A549 (cell line): ENCODE results near the gene MFSD2B. TPM values are rescaled to one million over a fixed set of nuclear protein-coding genes. Genes with fewer than 3 reads are reported as not detected.
A peak's percentile ranks its signal among the peaks of the same experiment; 100 is the strongest.

Experiments
- ATAC-seq, 2 experiments: fragments of 200-7000 bp in 1 of 2; fragments of >200 bp in 1 of 2; cut with Nextera tagmentation in 1 of 2; cut with Tn5 transposase in 1 of 2; 3 replicates each; pipeline versions ENCODE4 v1.8.0 to v1.9.1; 2018 to 2020; ENCODE audit warnings: mild to moderate bottlenecking in 1 of 2, moderate library complexity in 1 of 2
- CTCF ChIA-PET: fragments of 300-600 bp; sonication (Branson Sonifier 250); formaldehyde crosslinking; extraction: SDS; loops from one replicate; lab custom pipeline; 2021; ENCODE audit warnings: antibody characterized with exemption, inconsistent platforms; lab: Yijun Ruan, JAX
- POLR2A ChIA-PET: fragments of 350-600 bp; formaldehyde crosslinking; extraction: SDS; loops from one replicate; lab custom pipeline; 2021; ENCODE audit warnings: antibody characterized with exemption, inconsistent platforms; lab: Yijun Ruan, JAX
- DNase-seq, 2 experiments: peaks; one replicate each; pipeline versions ENCODE4 v3.0.0 to v3.0.0-alpha.2; 2011 to 2016; ENCODE audit warnings: low read depth in 1 of 2, low spot score in 1 of 2
- FAIRE-seq: peaks from 2 replicates; lab custom pipeline; 2011; peaks lifted over from hg19 to GRCh38; lab: Jason Lieb, UNC
- H3K27ac ChIP-seq, 2 experiments: fragments of >200 bp; sonication (Bioruptor Twin); formaldehyde crosslinking; 3 replicates each; pipeline ENCODE4 v1.5.1; 2016 to 2017
- H3K4me1 ChIP-seq: fragments of >200 bp; sonication (Bioruptor Twin); formaldehyde crosslinking; 3 replicates; pipeline ENCODE4 v1.6.1; 2016
- H3K4me2 ChIP-seq: fragments of >200 bp; sonication (Bioruptor Twin); formaldehyde crosslinking; 3 replicates; pipeline ENCODE4 v1.6.1; 2016
- H3K4me3 ChIP-seq: fragments of >200 bp; sonication (Bioruptor Twin); formaldehyde crosslinking; 3 replicates; pipeline ENCODE4 v1.5.1; 2016
- H3K9me3 ChIP-seq: fragments of >200 bp; sonication (Bioruptor Twin); formaldehyde crosslinking; 3 replicates; pipeline ENCODE4 v1.6.1; 2016
- ATOH8 ChIP-seq: fragments of 250-450 bp; sonication (Bioruptor Pico); IDR thresholded peaks from 2 replicates; pipeline ENCODE4 v1.5.0; 2020; ENCODE audit warnings: low read depth, mild to moderate bottlenecking, moderate library complexity
- CBX2 ChIP-seq: fragments of 200-600 bp; sonication (generic); IDR thresholded peaks from 2 replicates; pipeline ENCODE4 v1.6.1; 2016; ENCODE audit warnings: low read depth, mild to moderate bottlenecking, borderline replicate concordance
- CHD2 ChIP-seq: fragments of 150-350 bp; IDR thresholded peaks from 2 replicates; pipeline ENCODE4 v1.6.1; 2014; ENCODE audit warnings: low read length; ENCODE audit not compliant: partially characterized antibody
- E2F6 ChIP-seq: IDR thresholded peaks from 2 replicates; pipeline ENCODE4 v1.6.1; 2012; ENCODE audit warnings: low read depth, borderline replicate concordance
- EHMT2 ChIP-seq: fragments of 200-600 bp; sonication (generic); IDR thresholded peaks from 2 replicates; pipeline ENCODE4 v1.6.1; 2016; ENCODE audit warnings: antibody characterized with exemption, low read depth, mild to moderate bottlenecking, moderate library complexity
- EP300 ChIP-seq, 2 experiments: fragments of >200 bp; sonication (Bioruptor Twin); formaldehyde crosslinking; IDR thresholded peaks; 2 replicates in 1 of 2; 3 replicates in 1 of 2; pipeline ENCODE4 v1.6.1; 2016 to 2017
- FOSB ChIP-seq: fragments of 250-450 bp; sonication (Bioruptor Pico); IDR thresholded peaks from 2 replicates; pipeline ENCODE4 v1.5.0; 2020; ENCODE audit warnings: mild to moderate bottlenecking, moderate library complexity
- FOXS1 ChIP-seq: fragments of 250-450 bp; sonication (Bioruptor Pico); IDR thresholded peaks from 2 replicates; pipeline ENCODE4 v1.5.0; 2020; ENCODE audit warnings: mild to moderate bottlenecking, moderate library complexity
- GATA3 ChIP-seq: IDR thresholded peaks from 2 replicates; pipeline ENCODE4 v1.6.1; 2012; ENCODE audit warnings: borderline replicate concordance
- HES2 ChIP-seq: fragments of >200 bp; sonication (Bioruptor Twin); formaldehyde crosslinking; IDR thresholded peaks from 2 replicates; pipeline ENCODE4 v1.6.1; 2016
- HOXA7 ChIP-seq: fragments of 250-450 bp; sonication (Bioruptor Pico); IDR thresholded peaks from 2 replicates; pipeline ENCODE4 v1.5.0; 2020; ENCODE audit warnings: mild to moderate bottlenecking, moderate library complexity
- HOXB13 ChIP-seq: fragments of 250-450 bp; sonication (Bioruptor Pico); IDR thresholded peaks from 2 replicates; pipeline ENCODE4 v1.5.0; 2020; ENCODE audit warnings: low read depth, mild to moderate bottlenecking, moderate library complexity
- HOXB5 ChIP-seq: fragments of 250-450 bp; sonication (Bioruptor Pico); IDR thresholded peaks from 2 replicates; pipeline ENCODE4 v1.5.0; 2020; ENCODE audit warnings: mild to moderate bottlenecking, moderate library complexity
- KDM1A ChIP-seq: fragments of 200-600 bp; sonication (generic); IDR thresholded peaks from 2 replicates; pipeline ENCODE4 v1.6.1; 2016; ENCODE audit warnings: low read depth, mild to moderate bottlenecking
- MAFK ChIP-seq: fragments of 450-650 bp; IDR thresholded peaks from 2 replicates; pipeline ENCODE4 v1.6.1; 2014; ENCODE audit not compliant: partially characterized antibody
- MAX ChIP-seq: IDR thresholded peaks from 2 replicates; pipeline ENCODE4 v1.6.1; 2012
- MAZ ChIP-seq: fragments of 150-350 bp; IDR thresholded peaks from 2 replicates; pipeline ENCODE4 v1.6.1; 2014; ENCODE audit warnings: antibody characterized with exemption, low read depth, low read length, borderline replicate concordance
- PBX3 ChIP-seq: IDR thresholded peaks from 2 replicates; pipeline ENCODE4 v1.6.1; 2012
- PHF8 ChIP-seq: fragments of 200-600 bp; sonication (generic); IDR thresholded peaks from 2 replicates; pipeline ENCODE4 v1.6.1; 2016; ENCODE audit warnings: low read depth, mild to moderate bottlenecking, antibody characterized with exemption, moderate library complexity, borderline replicate concordance
- POLR2A ChIP-seq: IDR thresholded peaks from 2 replicates; pipeline ENCODE4 v1.6.1; 2012; ENCODE audit warnings: mild to moderate bottlenecking, low read length
- POLR2AphosphoS2 ChIP-seq: conservative IDR thresholded peaks from 2 replicates; pipeline ENCODE4 v1.6.1; 2012; ENCODE audit warnings: low read length, improper control_type of control experiment, inconsistent platforms
- RNF2 ChIP-seq: fragments of 200-600 bp; sonication (generic); IDR thresholded peaks from 2 replicates; pipeline ENCODE4 v1.6.1; 2016; ENCODE audit warnings: low read depth, mild to moderate bottlenecking, antibody characterized with exemption, moderate library complexity, borderline replicate concordance
- SMC3 ChIP-seq: fragments of >200 bp; sonication (Bioruptor Twin); formaldehyde crosslinking; IDR thresholded peaks from 3 replicates; pipeline ENCODE4 v1.6.1; 2018; ENCODE audit warnings: inconsistent platforms
- TFCP2L1 ChIP-seq: fragments of 250-450 bp; sonication (Bioruptor Pico); IDR thresholded peaks from 2 replicates; pipeline ENCODE4 v1.5.0; 2021; ENCODE audit warnings: mild to moderate bottlenecking
- TP53 ChIP-seq: fragments of 250-450 bp; sonication (Bioruptor Pico); IDR thresholded peaks from 2 replicates; pipeline ENCODE4 v1.5.0; 2021; ENCODE audit warnings: mild to moderate bottlenecking, moderate library complexity
- USF2 ChIP-seq: fragments of 450-650 bp; IDR thresholded peaks from 2 replicates; pipeline ENCODE4 v1.6.1; 2014; ENCODE audit warnings: antibody characterized with exemption
- ZNF302 ChIP-seq: fragments of 250-450 bp; sonication (Bioruptor Pico); IDR thresholded peaks from 2 replicates; pipeline ENCODE4 v1.9.0; 2021; ENCODE audit warnings: inconsistent platforms, mild to moderate bottlenecking, moderate library complexity
- WGBS: methylation state at CpG from one replicate; pipeline ENCODE4 v1.1.6; 2017; ENCODE audit errors: missing lambda C conversion rate; 5-methylcytosine and 5-hydroxymethylcytosine counted together
- polyA plus RNA-seq, 4 experiments: library from polyadenylated mRNA; depleted of rRNA in 3 of 4; stranded (reverse); fragments of >200 nt; fragmentation: RNase III in 1 of 4; extraction: RNeasy Plus Mini Kit Qiagen cat#74134 plus additional on column Dnase treatment in 1 of 4; gene quantifications; 2 replicates in 3 of 4; 3 replicates in 1 of 4; pipeline ENCODE4 v1.2.3, GENCODE V29; 2011 to 2017

MFSD2B gene
- polyA plus RNA-seq, 2 of the 4 experiments (the other 2 are of a cell fraction) = 0.09 to 0.17 TPM

GRCh38 chr2:24017711-24018110 lies 7.8 kb downstream of the MFSD2B start:
- TF ChIP-seq HOXA7 (CRISPR knock-in tag) (no peak), PBX3 (no peak), TP53 (CRISPR knock-in tag) (no peak), POLR2AphosphoS2 (no peak), MAFK (no peak), EP300 (IDR thresholded peaks at IDR 0.05) (no peak), HES2 (no peak), HOXB5 (no peak), POLR2A (no peak), E2F6 (no peak), CHD2 (no peak), ZNF302 (CRISPR knock-in tag) (no peak), MAZ (no peak), EHMT2 (no peak), GATA3 (no peak), RNF2 (no peak)
- TF ChIP-seq, all 56 proteins: peak for 0
- Histone ChIP-seq H3K4me1 (peaks cover 57% of the 10 kb centered on the region), H3K4me2 (no peak overlapping the region), H3K4me3 (no peak overlapping the region), H3K27ac (peak overlapping the region; percentile 86 to 94; a peak in 5 of 6 replicates), H3K9me3 (no peaks in the 10 kb centered on the region)
- 91% methylated on average over 8 of the region's 8 CpGs for WGBS
- POLR2A ChIA-PET = no interaction called here
- FAIRE-seq (no peak), ATAC-seq (no peak), DNase-seq (no peak)
- CTCF ChIA-PET = no interaction called here

- H3K4me1 ChIP-seq = peaks cover 52% of the 10 kb centered on the region
- TF ChIP-seq POLR2A = no peak
- TF ChIP-seq TP53 (CRISPR knock-in tag) = no peak
- TF ChIP-seq EHMT2 = no peak
- no peak for TF ChIP-seq SMC3
- no peak for TF ChIP-seq MAFK
- TF ChIP-seq TFCP2L1 (CRISPR knock-in tag) = no peak
- no peak for TF ChIP-seq FOSB (CRISPR knock-in tag)
- TF ChIP-seq FOXS1 = no peak
- no peak for TF ChIP-seq HOXB13 (CRISPR knock-in tag)
These were observed 8.4 kb downstream of the MFSD2B start for GRCh38 chr2:24018241-24018640.

GRCh38 chr2:24019729-24020128 lies 9.8 kb downstream of the MFSD2B start:
- Histone ChIP-seq H3K4me3 (no peak overlapping the region), H3K4me1 (peaks cover 60% of the 10 kb centered on the region), H3K9me3 (no peaks in the 10 kb centered on the region)
- DNase-seq (no peak), FAIRE-seq (no peak)
- WGBS = 95% methylated on average over 5 of the region's 5 CpGs
- TF ChIP-seq TFCP2L1 (CRISPR knock-in tag) (no peak), MAX (no peak), PHF8 (no peak), USF2 (no peak), TP53 (CRISPR knock-in tag) (no peak), ATOH8 (CRISPR knock-in tag) (no peak), KDM1A (no peak), CBX2 (no peak)
- TF ChIP-seq, all 56 proteins: peak for 0
- Histone ChIP-seq H3K4me2 (no peak overlapping the region), H3K27ac (peak overlapping the region in 1 of 2 experiments; percentile 34; a peak in 2 of 6 replicates)
- CTCF ChIA-PET = interaction anchor here (1.6 kb wide), 1 partner anchor 93 kb away, joined by 7 read pairs; the partner anchor contains the start of gene ATAD2B
- no peak for ATAC-seq
- POLR2A ChIA-PET = no interaction called here

More at GRCh38 chr2:24018241-24018640, 8.4 kb downstream of the MFSD2B start:
- H3K27ac ChIP-seq = peak overlapping the region; percentile 86 to 94; a peak in 5 of 6 replicates
- DNase-seq (no peak), ATAC-seq (no peak), FAIRE-seq (no peak)
- H3K4me2 ChIP-seq = no peak overlapping the region
- ChIA-PET CTCF (no interaction called here), POLR2A (no interaction called here)
- WGBS = 89% methylated on average over 8 of the region's 9 CpGs
- H3K9me3 ChIP-seq = no peaks in the 10 kb centered on the region
- no peak overlapping the region for H3K4me3 ChIP-seq
